Measurements from ENCODE around the gene NPS. TPM values are rescaled to one million over a fixed set of nuclear protein-coding genes. Genes with fewer than 3 reads are reported as not detected.

NPS gene
- total and polyA plus RNA-seq, 7 donors, result not detected

DNA sequence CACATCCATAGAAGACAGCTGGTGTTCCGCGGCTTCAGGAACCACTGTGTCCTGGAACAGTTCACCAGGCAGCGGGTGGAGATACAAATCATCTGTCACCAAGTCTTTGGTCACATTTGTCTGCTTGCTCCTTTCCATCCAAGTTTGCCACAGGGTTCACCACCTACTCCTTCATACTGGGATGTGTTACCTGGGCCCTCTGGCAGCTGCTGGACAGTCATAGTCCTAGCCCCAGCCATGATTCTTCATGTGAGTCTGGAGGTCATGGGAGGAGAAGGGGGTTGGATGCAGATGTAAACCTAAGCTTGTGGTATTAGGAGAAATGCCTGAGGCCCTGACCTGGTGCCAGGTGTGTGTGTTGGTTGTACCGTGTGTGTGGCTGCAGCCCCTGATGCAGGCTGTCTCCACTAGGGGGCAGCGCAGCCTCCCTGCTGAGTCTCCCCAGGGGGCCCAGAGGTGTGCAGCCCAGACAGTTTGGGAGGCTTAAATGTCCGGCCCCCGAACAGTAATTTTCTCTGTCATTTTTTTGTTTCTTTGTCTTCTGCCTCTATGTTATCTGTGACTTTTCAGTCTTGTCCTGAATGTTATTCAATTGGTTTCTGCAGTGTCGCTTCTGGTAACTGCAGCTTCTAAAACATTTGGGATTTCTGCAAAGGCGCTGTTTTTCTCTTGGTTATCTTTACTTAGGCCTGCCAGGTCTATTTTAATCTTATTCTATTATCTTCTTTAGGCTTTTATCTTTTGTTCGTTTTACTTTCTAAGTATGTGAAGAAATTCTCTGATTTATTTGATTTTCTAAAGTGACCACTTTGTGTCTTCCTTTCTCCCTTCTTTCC, 14.8 kb downstream of the NPS start:
- DNase-seq (peak in 1 of 2 donors; percentile 18), ATAC-seq (no peak)
- H3K27ac ChIP-seq, result no peak overlapping the region
- no peaks in the 10 kb centered on the region for H3K27me3 ChIP-seq (ENCODE audit: insufficient read depth in 3 of 3, low read length in 2 of 3)
- intact Hi-C loops (cut with DNase I), result no loop called here
- no peaks in the 10 kb centered on the region for H3K9me3 ChIP-seq
- H3K4me3 ChIP-seq, result no peak overlapping the region
- no peaks in the 10 kb centered on the region for H3K36me3 ChIP-seq (ENCODE audit: insufficient read depth in 1 of 2, low read depth in 1 of 2)
- TF ChIP-seq, protein P1, sequence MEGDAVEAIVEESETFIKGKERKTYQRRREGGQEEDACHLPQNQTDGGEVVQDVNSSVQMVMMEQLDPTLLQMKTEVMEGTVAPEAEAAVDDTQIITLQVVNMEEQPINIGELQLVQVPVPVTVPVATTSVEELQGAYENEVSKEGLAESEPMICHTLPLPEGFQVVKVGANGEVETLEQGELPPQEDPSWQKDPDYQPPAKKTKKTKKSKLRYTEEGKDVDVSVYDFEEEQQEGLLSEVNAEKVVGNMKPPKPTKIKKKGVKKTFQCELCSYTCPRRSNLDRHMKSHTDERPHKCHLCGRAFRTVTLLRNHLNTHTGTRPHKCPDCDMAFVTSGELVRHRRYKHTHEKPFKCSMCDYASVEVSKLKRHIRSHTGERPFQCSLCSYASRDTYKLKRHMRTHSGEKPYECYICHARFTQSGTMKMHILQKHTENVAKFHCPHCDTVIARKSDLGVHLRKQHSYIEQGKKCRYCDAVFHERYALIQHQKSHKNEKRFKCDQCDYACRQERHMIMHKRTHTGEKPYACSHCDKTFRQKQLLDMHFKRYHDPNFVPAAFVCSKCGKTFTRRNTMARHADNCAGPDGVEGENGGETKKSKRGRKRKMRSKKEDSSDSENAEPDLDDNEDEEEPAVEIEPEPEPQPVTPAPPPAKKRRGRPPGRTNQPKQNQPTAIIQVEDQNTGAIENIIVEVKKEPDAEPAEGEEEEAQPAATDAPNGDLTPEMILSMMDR (IDR thresholded peaks at IDR 0.05), result peak; percentile 34
- H3K4me1 ChIP-seq, result no peaks in the 10 kb centered on the region
- WGBS, 3 donors, result 60 to 67% (median 63%) methylated on average over 10 of the region's 10 CpGs

- Histone ChIP-seq H3K27me3 (ENCODE audit: insufficient read depth in 3 of 3, low read length in 2 of 3) (no peaks in the 10 kb centered on the region), H3K9me3 (no peaks in the 10 kb centered on the region), H3K4me3 (no peak overlapping the region), H3K27ac (no peak overlapping the region), H3K4me1 (no peaks in the 10 kb centered on the region), H3K36me3 (ENCODE audit: insufficient read depth in 1 of 2, low read depth in 1 of 2) (no peaks in the 10 kb centered on the region)
- DNase-seq (no peak), ATAC-seq (no peak)
- TF ChIP-seq, protein P1 (IDR thresholded peaks at IDR 0.05), result no peak
- WGBS, 3 donors, result 40 to 59% (median 46%) methylated on average over 4 of the region's 4 CpGs
- intact Hi-C loops (cut with DNase I), result no loop called here
Observed at GRCh38 chr10:127564644-127565043, 15.5 kb downstream of the NPS start.

GRCh38 chr10:127565583-127565982, 16.5 kb downstream of the NPS start:
- no peak for ATAC-seq
- intact Hi-C loops (cut with DNase I), result no loop called here
- H3K27ac ChIP-seq, result no peak overlapping the region

DNA sequence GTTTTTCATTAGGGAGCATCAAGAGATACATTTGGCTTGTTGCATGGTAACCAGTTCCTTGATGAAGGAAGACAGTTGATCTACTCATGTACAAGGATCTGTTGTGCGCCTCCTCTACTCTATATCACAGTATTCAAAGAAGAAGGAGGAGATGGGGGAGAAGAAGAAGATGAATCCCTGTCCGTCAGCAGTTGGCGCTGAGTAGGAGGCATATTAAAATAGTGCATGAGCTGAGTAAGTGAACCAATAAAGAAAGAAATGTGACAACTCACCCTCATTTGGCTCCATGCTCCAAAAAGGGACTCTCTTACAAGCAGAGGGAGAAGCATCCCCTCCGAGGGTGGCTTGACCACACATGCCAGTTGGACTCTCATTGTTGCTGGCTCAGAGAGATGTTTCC, 20.1 kb downstream of the NPS start:
- TF ChIP-seq, protein P1 (IDR thresholded peaks at IDR 0.05), result no peak
- peaks cover 4% of the 10 kb centered on the region for H3K9me3 ChIP-seq
- no peaks in the 10 kb centered on the region for H3K36me3 ChIP-seq (ENCODE audit: insufficient read depth in 1 of 2, low read depth in 1 of 2)
- H3K27me3 ChIP-seq (ENCODE audit: insufficient read depth in 3 of 3, low read length in 2 of 3), result no peaks in the 10 kb centered on the region
- no peak for DNase-seq
- no peak for ATAC-seq
- no peak overlapping the region for H3K4me3 ChIP-seq
- 82 to 94% (median 83%) methylated on average over 4 of the region's 4 CpGs for WGBS, 3 donors
- intact Hi-C loops (cut with DNase I), result no loop called here
- no peak overlapping the region for H3K27ac ChIP-seq
- H3K4me1 ChIP-seq, result no peaks in the 10 kb centered on the region

More at GRCh38 chr10:127565583-127565982, 16.5 kb downstream of the NPS start:
- H3K9me3 ChIP-seq, result no peaks in the 10 kb centered on the region
- no peaks in the 10 kb centered on the region for H3K27me3 ChIP-seq (ENCODE audit: insufficient read depth in 3 of 3, low read length in 2 of 3)
- WGBS, 3 donors, result 78 to 87% (median 87%) methylated on average over 4 of the region's 4 CpGs
- TF ChIP-seq, protein P1 (IDR thresholded peaks at IDR 0.05), result no peak
- no peaks in the 10 kb centered on the region for H3K4me1 ChIP-seq
- H3K36me3 ChIP-seq (ENCODE audit: insufficient read depth in 1 of 2, low read depth in 1 of 2), result no peaks in the 10 kb centered on the region
- DNase-seq, result no peak
- H3K4me3 ChIP-seq, result no peak overlapping the region
